Cardiac muscle cell (in vitro differentiated cells and primary cell): ENCODE results near the gene GDF7. TPM values are rescaled to one million over a fixed set of nuclear protein-coding genes. Genes with fewer than 3 reads are reported as not detected.

Experiments
- DNase-seq, 2 donors: peaks; one replicate each; pipeline versions ENCODE4 v3.0.0 to v3.0.0-alpha.2; 2010 to 2017; ENCODE audit warnings: low read depth in 1 of 2, low spot score in 1 of 2
- H3K27ac ChIP-seq: fragments of 200-600 bp; sonication (generic); 2 replicates; pipeline ENCODE4 v1.5.1; 2016
- H3K27me3 ChIP-seq: fragments of 200-600 bp; sonication (generic); 2 replicates; pipeline ENCODE4 v1.6.0; 2016; ENCODE audit warnings: control low read depth
- H3K36me3 ChIP-seq: fragments of 200-600 bp; sonication (generic); 2 replicates; pipeline ENCODE4 v1.5.1; 2016; ENCODE audit warnings: control low read depth
- H3K4me1 ChIP-seq: fragments of 200-600 bp; sonication (generic); 2 replicates; pipeline ENCODE4 v1.8.1; 2017; ENCODE audit warnings: low read depth, mild to moderate bottlenecking, mixed run types
- H3K4me3 ChIP-seq: fragments of 200-600 bp; sonication (generic); 2 replicates; pipeline ENCODE4 v1.5.1; 2016; ENCODE audit warnings: mild to moderate bottlenecking
- H3K9me3 ChIP-seq: fragments of 200-600 bp; sonication (generic); 2 replicates; pipeline ENCODE4 v1.5.1; 2017; ENCODE audit warnings: low read depth, mild to moderate bottlenecking, control low read depth
- CTCF ChIP-seq: IDR thresholded peaks from 2 replicates; pipeline ENCODE4 v1.5.1; 2012; ENCODE audit warnings: low read depth, mild to moderate bottlenecking, low read length
- polyA plus RNA-seq: library from polyadenylated mRNA; unstranded; fragments of >200 nt; fragmentation: Nextera tagmentation; extraction: Ambion mirVana; gene quantifications from 2 replicates; pipeline ENCODE4 v1.2.1, GENCODE V29; 2016
- total RNA-seq: library from RNA; depleted of rRNA; stranded (reverse); fragments of >200 nt; gene quantifications from 2 replicates; pipeline ENCODE4 v1.2.3, GENCODE V29; 2016

Gene GDF7
- total and polyA plus RNA-seq, 2 experiments from 2014 or later: 0.09 to 0.15 TPM

GRCh38 chr2:20650877-20651730, 15.8 kb upstream of the GDF7 start, which contains the start of gene HS1BP3:
Gene HS1BP3 (minus strand): TSS chr2:20651098. CDS start chr2:20651063, 35 bp downstream.
- peak; percentile 55 for TF ChIP-seq CTCF
- no peaks in the 10 kb centered on the region for H3K9me3 ChIP-seq
- H3K4me1 ChIP-seq: no peaks in the 10 kb centered on the region
- no peaks in the 10 kb centered on the region for H3K36me3 ChIP-seq
- H3K4me3 ChIP-seq: peak within 1 kb of the TSS; percentile 43
- H3K27ac ChIP-seq: peak within 1 kb of the TSS; percentile 76
- no peaks in the 10 kb centered on the region for H3K27me3 ChIP-seq
- peak; percentile 84 to 91 for DNase-seq

GRCh38 chr2:20651731-20652099, 15.2 kb upstream of the GDF7 start:
- DNase-seq: no peak
- H3K27me3 ChIP-seq: no peaks in the 10 kb centered on the region
- no peak for TF ChIP-seq CTCF
- no peaks in the 10 kb centered on the region for H3K36me3 ChIP-seq
- H3K27ac ChIP-seq: peak overlapping the region; percentile 76
- no peaks in the 10 kb centered on the region for H3K4me1 ChIP-seq
- no peaks in the 10 kb centered on the region for H3K9me3 ChIP-seq
- no peak overlapping the region for H3K4me3 ChIP-seq

GRCh38 chr2:20652141-20652540, 14.8 kb upstream of the GDF7 start:
- no peaks in the 10 kb centered on the region for H3K9me3 ChIP-seq
- H3K36me3 ChIP-seq: no peaks in the 10 kb centered on the region

GRCh38 chr2:20652673-20653575, 14.0 kb upstream of the GDF7 start:
- no peak for DNase-seq
- Histone ChIP-seq H3K36me3 (no peaks in the 10 kb centered on the region), H3K9me3 (no peaks in the 10 kb centered on the region), H3K4me1 (no peaks in the 10 kb centered on the region), H3K27ac (no peak overlapping the region), H3K4me3 (no peak overlapping the region), H3K27me3 (peaks cover 8% of the 10 kb centered on the region)
- no peak for TF ChIP-seq CTCF

More at GRCh38 chr2:20652141-20652540, 14.8 kb upstream of the GDF7 start:
- H3K4me3 ChIP-seq: no peak overlapping the region
- DNase-seq: no peak
- TF ChIP-seq CTCF: no peak
- no peak overlapping the region for H3K27ac ChIP-seq
- H3K4me1 ChIP-seq: no peaks in the 10 kb centered on the region
- peaks cover under 1% of the 10 kb centered on the region for H3K27me3 ChIP-seq

- DNase-seq: no peak
- H3K27ac ChIP-seq: no peak overlapping the region
- H3K36me3 ChIP-seq: no peaks in the 10 kb centered on the region
- H3K4me3 ChIP-seq: no peak overlapping the region
- H3K9me3 ChIP-seq: no peaks in the 10 kb centered on the region
- peaks cover 14% of the 10 kb centered on the region for H3K27me3 ChIP-seq
- no peaks in the 10 kb centered on the region for H3K4me1 ChIP-seq
- TF ChIP-seq CTCF: peak; percentile 9
These were observed 13.0 kb upstream of the GDF7 start for GRCh38 chr2:20653695-20654534.
